GM12874 (cell line): ENCODE data around the gene KCNK18.

Experiments
- TF ChIP-seq, protein P1 (sequence below): IDR thresholded peaks from 2 replicates; pipeline ENCODE4 v1.5.1; 2011; ENCODE audit warnings: low read depth, mild to moderate bottlenecking, control low read depth, low read length, moderate library complexity; ENCODE audit not compliant: insufficient read depth

The KCNK18 gene

DNA sequence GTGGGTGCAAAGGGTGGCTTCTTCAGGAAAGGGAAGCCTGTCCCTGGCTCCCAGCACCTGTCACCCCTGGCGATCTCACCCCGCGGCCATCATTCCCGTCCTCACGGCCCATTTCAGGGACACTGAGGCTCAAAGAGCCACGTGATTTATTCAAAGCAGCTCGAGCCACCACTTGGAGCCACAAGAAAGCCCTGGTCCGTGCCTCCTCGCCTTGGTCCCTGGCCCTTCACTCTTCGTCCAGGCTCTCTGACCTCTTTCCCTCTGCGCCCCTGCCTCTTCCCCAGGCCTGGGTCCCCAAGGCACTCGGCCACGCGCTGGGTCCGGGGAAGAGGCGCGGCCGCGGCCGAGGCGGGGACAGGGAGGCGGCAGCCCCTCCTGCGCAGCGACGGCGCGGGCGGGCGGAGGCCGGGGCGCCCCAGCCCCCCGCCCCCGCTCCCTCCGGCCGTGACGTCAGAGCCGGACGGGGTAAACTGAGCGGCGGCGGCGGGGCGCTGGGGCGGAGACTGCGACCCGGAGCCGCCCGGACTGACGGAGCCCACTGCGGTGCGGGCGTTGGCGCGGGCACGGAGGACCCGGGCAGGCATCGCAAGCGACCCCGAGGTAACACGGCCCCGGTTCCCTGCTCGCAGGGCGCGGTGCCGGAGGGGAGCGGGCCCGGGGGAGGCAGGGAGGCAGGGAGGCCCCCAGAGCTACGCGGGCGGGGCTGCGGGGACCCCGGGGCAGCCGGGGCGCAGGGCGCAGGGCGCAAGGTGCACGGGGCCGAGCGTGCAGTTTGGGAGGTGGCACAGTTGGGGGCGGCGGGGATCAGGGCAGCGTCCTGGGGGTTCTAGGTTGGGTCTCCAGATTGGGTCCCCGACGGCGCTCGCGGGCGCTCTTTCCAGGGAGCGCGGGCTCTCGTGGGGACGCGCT, 43.6 kb downstream of the KCNK18 start, which contains the start of gene SLC18A2:
Gene SLC18A2 (plus strand): TSS at position 494 of the 909 bp plus-strand sequence. CDS start 580 bp downstream, outside the sequence.
- TF ChIP-seq, protein P1, sequence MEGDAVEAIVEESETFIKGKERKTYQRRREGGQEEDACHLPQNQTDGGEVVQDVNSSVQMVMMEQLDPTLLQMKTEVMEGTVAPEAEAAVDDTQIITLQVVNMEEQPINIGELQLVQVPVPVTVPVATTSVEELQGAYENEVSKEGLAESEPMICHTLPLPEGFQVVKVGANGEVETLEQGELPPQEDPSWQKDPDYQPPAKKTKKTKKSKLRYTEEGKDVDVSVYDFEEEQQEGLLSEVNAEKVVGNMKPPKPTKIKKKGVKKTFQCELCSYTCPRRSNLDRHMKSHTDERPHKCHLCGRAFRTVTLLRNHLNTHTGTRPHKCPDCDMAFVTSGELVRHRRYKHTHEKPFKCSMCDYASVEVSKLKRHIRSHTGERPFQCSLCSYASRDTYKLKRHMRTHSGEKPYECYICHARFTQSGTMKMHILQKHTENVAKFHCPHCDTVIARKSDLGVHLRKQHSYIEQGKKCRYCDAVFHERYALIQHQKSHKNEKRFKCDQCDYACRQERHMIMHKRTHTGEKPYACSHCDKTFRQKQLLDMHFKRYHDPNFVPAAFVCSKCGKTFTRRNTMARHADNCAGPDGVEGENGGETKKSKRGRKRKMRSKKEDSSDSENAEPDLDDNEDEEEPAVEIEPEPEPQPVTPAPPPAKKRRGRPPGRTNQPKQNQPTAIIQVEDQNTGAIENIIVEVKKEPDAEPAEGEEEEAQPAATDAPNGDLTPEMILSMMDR = no peak

DNA sequence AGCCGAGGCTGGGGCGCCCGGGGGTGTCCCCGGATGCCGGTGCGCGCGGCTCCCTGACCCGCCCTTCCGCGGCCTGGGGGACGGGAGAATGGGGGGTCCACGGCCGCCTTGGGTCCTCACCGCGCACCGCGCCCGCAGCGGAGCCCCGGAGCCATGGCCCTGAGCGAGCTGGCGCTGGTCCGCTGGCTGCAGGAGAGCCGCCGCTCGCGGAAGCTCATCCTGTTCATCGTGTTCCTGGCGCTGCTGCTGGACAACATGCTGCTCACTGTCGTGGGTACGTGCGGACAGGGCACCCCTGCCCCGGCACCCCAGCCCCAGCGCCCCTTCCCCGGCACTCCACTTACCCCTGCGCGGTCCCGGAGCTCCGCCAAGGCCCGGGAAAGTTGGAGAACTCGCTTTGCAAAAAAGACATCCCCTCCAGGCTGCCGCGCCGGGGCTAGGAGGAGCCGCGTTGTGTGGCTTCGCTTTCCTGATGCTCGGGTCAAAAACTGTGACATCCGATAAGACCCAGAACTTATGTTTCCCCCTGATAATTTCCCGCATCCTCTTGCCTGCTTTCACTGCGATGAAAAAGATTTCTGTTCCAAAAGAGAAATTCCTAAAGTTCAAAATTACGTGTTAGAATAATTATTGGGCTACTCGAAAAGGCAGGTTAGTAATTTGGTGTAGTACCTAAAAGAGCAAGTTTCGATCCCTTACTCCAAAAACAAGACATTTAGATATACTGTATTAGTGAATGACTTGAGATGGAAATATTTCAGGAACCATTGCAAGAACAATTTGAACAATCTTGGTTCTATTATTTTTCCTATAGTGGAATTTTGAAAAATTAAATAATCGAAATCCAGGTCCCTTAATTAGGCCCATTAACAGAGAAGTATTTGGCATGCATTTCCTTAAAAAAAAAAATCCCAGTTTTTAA, 44.5 kb downstream of the KCNK18 start:
- TF ChIP-seq, protein P1 = no peak

DNA sequence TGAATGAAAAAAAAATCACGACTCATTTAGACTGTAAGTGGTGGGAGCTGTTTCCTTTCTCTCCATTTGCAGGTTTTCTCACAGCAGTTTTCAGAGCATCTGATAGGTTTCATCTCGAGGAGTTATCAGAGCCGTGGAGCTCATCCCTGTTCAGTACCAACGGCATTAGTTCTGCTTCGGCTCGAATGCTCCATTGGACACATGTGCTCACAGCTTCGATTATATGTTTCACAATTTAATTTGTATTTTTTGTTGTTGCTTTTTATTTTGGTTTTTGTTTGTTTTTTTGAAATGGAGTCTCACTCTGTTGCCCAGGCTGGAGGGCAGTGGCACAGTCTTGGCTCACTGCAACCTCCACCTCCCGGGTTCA, 45.2 kb downstream of the KCNK18 start:
- TF ChIP-seq, protein P1 = no peak

DNA sequence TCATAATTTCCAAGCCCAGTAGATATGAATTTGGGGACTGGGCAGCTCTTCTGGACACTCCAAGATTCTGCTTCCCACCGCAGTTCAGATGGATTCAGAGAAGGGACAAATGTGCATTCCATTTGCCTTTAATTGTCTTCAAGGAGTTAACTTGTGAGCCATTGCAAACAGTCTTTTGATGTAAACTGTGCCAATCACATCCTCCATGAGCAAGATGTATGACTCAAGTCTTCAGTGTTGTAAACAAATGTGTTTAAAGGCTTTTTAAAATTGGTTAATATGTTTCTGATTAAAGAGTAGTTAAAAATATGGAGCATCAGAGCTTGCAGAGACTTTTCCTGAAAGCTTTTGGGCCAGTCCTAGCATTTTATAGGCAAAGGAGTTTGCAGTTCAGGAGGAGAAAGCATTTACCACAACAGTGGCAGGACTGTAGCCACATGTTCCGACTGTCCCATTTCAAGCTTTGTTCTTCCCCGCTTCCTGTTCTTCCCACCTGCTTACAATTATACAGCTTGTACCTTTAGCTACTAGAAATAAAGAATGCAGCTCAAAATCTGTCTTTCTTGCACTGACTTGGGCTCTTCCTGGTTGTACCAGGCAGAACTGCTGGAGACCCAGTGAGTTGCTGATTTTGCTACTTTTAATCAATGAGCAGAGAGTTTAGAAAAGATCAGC, 49.8 kb downstream of the KCNK18 start:
- TF ChIP-seq, protein P1 = no peak

DNA sequence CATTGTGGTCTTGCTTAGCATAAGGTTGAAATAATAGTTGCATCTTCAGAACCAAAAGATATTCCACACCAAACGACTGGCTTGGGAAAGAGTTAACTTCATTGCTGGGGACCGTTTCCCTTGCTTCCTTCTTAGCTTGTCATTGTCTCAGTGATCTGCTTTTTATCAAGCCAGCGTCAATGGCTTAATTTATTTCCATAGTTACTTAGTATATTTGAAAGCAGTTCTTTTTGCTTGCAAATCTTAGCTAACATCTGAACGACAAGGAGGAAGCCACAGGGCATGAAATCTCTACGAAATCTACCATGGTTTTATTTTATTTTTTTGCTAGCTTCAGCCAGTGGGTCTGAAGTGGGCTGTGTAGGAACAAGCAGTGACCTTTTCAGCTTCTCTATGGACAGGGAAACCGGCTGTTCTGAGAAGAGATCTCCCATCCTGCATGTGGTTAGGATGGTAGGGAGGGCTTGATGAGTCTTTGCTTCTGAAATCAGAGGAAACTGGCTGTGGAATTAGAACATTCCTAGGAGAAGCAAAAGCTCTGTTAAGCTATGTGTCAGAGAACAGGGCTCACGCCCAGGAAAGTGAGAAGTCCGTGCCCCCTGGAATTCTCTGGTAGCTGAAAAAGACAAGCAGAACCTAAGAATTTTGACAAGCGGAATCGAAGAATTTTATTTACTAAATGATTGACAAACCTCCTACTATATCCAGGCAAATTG, 51.6 kb downstream of the KCNK18 start:
- TF ChIP-seq, protein P1 = no peak

DNA sequence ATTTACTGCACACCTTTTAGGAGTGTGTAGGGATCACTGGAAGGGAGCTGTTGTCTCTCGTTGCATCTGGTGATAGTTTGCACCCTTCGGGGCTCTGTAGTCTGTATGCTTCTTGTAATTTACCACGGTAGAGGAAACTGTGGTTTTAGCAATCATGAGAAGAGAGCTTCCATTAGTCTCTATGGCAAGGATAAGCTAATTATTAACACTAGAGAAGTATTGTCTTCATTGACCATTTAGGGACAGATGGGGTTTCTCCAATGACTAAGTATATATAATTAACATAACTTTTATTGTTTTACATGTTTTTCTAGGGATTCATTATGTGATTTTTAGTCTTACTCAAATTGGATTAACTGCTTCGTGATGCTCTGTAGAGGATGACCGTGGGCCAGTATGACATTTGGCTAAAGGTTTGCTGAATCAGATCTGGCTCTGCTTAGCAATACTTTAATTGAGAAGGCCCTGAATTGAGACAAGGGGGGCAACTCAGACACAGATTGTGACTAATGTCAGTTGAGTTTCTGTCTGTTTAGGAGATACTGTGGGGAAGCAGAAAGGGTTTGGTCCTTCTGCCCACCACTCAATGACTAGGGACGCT, 52.3 kb downstream of the KCNK18 start:
- TF ChIP-seq, protein P1 = no peak
